Stimulated activated CD4-positive, alpha-beta T cell treated with anti-CD3 and anti-CD28 coated beads, Interleukin-1b, Interleukin-23, amount 100 ng/mL, for 1 hour (primary cell): ENCODE results near the gene DLG2.

Source experiments
- DNase-seq, 2 donors: peaks; one replicate each; pipeline ENCODE4 v3.0.0-alpha.2; 2020; ENCODE audit warnings: low read depth in 2 of 2

The DLG2 gene

GRCh38 chr11:83725269-83725560, 1901.9 kb downstream of the DLG2 start:
- DNase-seq: no peak

GRCh38 chr11:83723999-83724398, 1903.1 kb downstream of the DLG2 start:
- DNase-seq: no peak

GRCh38 chr11:83722392-83723119, 1904.6 kb downstream of the DLG2 start:
- DNase-seq: no peak

GRCh38 chr11:83721263-83721662, 1905.9 kb downstream of the DLG2 start:
- DNase-seq: no peak

GRCh38 chr11:83720675-83721074, 1906.5 kb downstream of the DLG2 start:
- DNase-seq: no peak

GRCh38 chr11:83717537-83717936, 1909.6 kb downstream of the DLG2 start:
- DNase-seq: no peak

- no peak for DNase-seq
Measured at GRCh38 chr11:83715927-83716535, 1911.1 kb downstream of the DLG2 start.

- no peak for DNase-seq
Measured at GRCh38 chr11:83713708-83714107, 1913.4 kb downstream of the DLG2 start.

- no peak for DNase-seq
Measured at GRCh38 chr11:83711106-83711527, 1916.0 kb downstream of the DLG2 start.

- no peak for DNase-seq
Measured at GRCh38 chr11:83709434-83709833, 1917.7 kb downstream of the DLG2 start.

- no peak for DNase-seq
Measured at GRCh38 chr11:83706566-83706965, 1920.6 kb downstream of the DLG2 start.

GRCh38 chr11:83702796-83703195, 1924.3 kb downstream of the DLG2 start:
- DNase-seq: no peak

- no peak for DNase-seq
Measured at GRCh38 chr11:83697518-83697917, 1929.6 kb downstream of the DLG2 start.

- DNase-seq: no peak
Measured at GRCh38 chr11:83695046-83695445, 1932.1 kb downstream of the DLG2 start.

GRCh38 chr11:83694191-83694910, 1932.8 kb downstream of the DLG2 start:
- no peak for DNase-seq

- DNase-seq: no peak
Measured at GRCh38 chr11:83693306-83693992, 1933.7 kb downstream of the DLG2 start.

GRCh38 chr11:83692675-83693074, 1934.5 kb downstream of the DLG2 start:
- no peak for DNase-seq

- no peak for DNase-seq
Measured at GRCh38 chr11:83691451-83691950, 1935.6 kb downstream of the DLG2 start.

GRCh38 chr11:83689144-83689780, 1937.9 kb downstream of the DLG2 start:
- no peak for DNase-seq

- no peak for DNase-seq
Measured at GRCh38 chr11:83687787-83688186, 1939.4 kb downstream of the DLG2 start.

- no peak for DNase-seq
Measured at GRCh38 chr11:83685730-83686129, 1941.4 kb downstream of the DLG2 start.

- DNase-seq: no peak
Measured at GRCh38 chr11:83684071-83684470, 1943.1 kb downstream of the DLG2 start.
